HT-29 (cell line): ENCODE results near the gene SCAMP2. TPM values are rescaled to one million over a fixed set of nuclear protein-coding genes. Genes with fewer than 3 reads are reported as not detected.

Experiments used
- DNase-seq: peaks from one replicate; pipeline ENCODE4 v3.0.0-alpha.2; 2015; ENCODE audit warnings: low spot score
- total RNA-seq: library from RNA; depleted of rRNA; stranded (reverse); fragments of >200 nt; shearing (Covaris generic); gene quantifications from 2 replicates; pipeline ENCODE4 v1.2.3, GENCODE V29; 2014

SCAMP2 gene
- total RNA-seq, 1 experiment from 2014 or later: 57.4 TPM

DNA sequence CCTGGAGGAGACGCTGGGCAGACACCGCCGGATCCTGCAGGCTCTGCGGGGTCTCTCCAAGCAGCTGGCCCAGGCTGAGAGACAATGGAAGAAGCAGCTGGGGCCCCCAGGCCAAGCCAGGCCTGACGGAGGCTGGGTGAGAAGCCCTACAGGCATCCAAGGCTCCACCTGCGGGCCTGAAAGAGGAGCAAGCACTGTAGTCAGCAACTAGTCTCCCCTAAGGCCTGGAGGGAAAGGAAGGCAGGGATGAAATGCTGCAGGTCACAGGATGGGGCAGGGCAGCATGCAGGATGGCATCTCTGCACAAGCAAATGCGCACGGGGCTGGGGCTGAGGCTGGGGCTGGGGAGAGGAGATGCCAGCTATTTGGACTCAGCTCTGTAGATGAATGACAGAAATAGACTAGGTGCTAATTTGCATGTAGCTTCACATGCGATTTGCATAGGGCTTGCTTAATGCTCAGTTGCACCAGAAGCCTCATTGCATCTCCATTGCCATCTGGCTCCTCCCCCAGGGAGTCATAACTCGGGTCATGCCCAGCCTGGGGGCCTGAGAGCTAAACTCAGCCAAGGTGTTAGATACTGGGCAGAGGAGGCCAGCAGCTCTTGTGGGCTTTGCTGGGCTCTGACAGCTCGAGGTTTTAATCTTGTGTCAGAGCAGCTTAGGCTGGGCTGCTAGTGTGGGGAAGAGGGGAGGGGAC, 51.9 kb downstream of the SCAMP2 start:
- no peak for DNase-seq

DNA sequence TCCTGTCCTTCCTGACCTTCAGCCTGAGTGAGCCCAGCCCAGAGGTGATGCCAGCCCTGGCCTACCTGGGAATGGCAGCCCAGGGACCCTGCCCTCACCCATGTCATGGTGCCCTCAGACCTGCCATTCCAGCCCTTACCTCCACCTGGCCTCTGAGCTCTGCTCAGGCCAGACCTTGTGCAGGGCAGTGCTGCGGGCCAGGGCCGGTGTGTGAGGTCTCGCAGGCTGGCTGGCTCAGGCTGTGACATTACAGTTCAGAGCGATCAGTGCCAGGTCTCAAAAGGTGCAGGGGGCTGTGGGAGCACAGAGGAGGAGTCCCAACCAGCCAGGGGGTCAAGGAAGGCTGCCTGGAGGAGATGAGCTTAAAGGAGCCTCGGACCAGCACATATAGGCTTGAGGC, 53.1 kb downstream of the SCAMP2 start:
- DNase-seq: no peak

DNA sequence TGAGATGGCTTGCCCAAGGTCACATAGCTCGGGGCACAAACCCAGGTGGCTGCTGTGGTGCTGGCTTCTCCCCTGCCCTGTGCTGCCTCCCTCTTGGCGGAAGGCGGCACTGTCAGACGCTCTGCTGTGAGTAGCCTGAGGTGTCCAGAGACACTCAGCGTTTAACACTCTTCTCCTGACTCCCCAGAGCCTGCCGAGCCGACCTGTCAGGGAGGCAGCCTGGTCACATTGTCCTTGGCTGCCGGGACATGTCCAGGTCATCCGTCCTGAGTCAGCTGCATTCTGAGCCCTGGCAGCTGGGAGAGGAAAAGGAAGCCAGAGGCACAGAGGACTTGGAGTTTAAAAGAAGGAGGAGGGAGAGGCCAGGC, 55.8 kb downstream of the SCAMP2 start:
- peak; percentile 57 for DNase-seq

DNA sequence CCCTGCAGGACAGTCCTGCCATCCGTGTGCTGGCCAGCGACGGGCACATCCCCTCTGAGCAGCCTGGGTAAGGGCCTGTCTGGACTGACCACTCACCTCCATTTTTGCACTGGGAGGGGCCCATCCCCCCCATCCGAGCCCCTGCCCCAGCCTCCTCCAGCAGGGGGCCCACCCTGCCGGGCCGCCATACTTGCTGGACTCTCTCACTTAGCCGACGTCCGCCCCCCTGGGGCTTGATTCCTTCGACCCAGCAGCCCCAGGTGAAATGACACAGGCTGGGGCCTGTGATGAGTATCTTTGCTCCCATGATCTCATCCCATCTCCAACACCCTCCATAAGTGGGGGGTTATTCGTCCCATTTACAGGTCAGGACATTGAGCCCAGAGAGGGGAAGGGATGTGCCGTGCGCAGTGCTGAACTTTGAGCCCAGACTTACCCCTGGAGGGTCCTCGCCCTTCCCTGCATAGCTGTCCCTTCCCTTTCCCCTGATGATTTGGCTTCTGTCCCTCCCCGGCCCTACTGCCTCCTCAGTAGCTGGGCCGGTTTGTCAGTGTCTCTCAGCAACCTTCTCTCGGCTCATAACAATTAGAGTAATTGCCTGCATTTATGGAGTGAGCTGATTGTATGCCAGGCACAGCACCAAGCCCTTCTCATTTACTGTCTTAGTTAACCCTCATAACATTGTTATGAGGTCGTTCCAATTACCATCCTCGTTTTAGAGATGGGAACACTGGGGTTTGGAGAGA, 56.4 kb downstream of the SCAMP2 start:
- DNase-seq: no peak

DNA sequence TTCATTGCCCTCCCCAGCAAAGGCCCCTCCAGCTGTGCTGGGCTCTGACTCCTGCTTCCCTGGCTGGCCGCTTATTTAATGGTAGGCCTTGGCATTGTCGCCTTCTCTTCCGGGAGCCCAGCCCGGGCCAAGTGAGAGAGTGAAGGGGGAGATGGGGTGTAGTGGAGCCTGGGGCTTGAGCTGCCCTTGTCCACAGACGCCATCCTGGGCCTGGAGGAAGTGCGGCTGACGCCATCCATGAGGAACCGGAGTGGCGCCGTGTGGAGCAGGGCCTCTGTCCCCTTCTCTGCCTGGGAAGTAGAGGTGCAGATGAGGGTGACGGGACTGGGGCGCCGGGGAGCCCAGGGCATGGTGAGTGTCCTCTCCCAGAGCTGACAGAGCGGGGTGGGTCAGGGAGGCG, 57.2 kb downstream of the SCAMP2 start:
- DNase-seq: no peak

DNA sequence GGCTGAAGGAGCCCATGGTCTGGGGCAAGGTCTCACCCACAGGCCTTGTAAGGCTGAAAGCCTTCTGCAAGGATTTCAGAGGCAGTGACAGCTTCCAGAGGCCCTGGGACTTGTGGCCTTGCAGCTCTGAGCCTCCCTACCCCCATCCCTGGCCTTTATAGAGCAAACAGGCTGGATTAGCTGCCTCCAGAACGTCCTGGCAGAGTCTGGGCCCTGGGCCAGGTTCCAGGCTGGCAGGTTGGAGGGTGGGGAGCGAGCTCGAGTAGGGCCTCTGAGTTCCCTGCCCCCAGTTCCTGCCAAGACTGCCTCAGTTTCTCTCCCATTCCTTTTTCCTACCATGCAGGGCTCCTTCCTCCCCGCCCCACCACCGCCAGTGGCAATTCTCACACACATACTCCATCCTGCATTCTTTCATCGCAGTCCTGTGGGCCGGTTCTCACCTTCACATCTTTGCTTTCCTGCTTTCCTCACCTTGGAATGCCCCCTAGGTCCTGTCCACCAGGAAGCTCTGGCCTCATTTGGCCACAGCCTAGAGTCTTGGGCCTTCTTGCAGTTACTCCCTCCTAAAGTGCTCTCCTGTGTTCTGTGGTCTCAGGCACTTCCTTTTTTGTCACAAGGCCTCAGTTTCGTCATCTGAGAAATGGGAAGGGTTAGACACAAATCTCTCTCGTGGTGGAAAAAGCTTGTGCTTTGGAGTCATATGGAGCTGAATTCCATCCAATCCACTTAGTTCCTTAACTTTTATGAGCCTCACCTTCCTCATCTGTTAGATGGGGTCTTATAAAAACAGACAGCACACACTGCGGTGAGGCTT, 57.8 kb downstream of the SCAMP2 start:
- DNase-seq: peak; percentile 74

DNA sequence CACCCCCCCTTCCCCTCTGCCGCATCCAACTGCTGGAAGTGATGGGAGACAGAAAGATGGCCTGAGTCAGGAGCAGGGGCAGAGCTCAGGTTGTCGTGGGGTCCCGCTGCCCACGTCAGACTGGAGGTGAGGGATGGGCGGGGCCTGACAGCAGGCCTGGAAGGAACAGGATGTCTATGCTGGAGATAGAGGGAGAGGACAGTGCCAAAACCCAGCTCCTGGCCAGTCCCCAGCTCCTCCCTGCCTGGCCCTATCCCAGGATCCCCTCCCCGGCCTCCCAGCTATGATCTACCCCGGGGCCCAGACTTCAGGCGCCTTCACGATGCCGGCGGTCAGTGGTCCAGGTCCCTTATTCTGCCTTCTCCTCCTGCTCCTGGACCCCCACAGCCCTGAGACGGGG, 60.6 kb downstream of the SCAMP2 start, which contains the start of gene LMAN1L:
Gene LMAN1L (plus strand): TSS at position 303 of the 400 bp plus-strand sequence. CDS start 20 bp downstream, at position 323.
- no peak for DNase-seq

DNA sequence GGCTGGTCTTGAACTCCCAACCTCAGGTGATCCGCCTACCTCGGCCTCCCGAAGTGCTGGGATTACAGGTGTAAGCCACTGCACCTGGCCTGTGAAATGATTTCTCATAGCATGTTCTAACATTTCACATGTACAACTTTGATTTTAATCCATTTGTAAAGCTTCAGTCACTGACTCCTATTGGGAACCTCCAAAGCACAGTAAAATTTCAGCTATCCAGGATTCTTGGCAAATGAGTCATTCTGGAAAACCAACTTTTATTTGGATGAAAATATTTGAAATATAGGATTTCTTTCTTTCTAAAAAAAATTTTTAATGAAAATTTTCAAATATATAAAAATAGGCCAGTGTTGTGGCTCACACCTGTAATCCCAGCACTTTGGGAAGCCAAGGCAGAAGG, 63.2 kb downstream of the SCAMP2 start:
- DNase-seq: no peak

DNA sequence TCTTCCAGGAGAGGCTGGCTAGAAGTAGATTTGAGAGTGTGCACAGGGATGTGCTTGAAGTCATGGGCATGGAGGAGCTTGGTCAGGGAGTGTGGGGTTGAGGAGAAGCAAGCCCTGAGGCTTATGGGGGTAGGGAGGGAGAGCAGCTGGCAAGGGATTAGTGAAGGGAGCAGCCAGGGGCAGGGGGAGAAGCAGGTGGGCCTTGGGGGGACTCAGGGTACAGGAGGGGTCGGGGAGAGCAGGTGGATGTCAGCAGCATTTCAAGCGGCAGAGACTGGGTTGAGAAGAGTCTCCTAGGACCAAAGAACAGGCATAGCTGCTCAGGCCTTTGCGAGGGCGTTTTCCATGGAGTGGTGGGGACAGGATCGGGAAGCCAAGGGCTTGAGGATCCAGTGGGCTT, 63.9 kb downstream of the SCAMP2 start:
- no peak for DNase-seq

DNA sequence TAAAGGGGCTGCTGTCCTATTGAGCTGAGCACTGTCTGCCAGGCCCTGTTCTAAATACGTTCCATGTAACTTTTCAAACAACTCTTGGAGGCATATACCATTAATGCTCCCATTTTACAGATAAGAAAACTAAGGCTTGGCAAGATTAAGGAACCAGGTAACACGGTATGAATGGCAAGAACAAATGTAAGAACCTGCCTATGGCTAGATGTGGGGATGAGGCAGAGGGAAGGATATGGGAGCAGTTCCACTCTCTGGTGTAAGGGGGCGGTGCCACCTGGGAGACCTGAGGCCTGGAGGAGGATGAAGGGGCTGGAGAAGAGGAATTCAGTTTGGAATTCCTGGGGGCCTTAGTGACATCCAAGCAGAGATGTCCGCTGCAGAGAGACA, 64.3 kb downstream of the SCAMP2 start:
- DNase-seq: peak; percentile 30

DNA sequence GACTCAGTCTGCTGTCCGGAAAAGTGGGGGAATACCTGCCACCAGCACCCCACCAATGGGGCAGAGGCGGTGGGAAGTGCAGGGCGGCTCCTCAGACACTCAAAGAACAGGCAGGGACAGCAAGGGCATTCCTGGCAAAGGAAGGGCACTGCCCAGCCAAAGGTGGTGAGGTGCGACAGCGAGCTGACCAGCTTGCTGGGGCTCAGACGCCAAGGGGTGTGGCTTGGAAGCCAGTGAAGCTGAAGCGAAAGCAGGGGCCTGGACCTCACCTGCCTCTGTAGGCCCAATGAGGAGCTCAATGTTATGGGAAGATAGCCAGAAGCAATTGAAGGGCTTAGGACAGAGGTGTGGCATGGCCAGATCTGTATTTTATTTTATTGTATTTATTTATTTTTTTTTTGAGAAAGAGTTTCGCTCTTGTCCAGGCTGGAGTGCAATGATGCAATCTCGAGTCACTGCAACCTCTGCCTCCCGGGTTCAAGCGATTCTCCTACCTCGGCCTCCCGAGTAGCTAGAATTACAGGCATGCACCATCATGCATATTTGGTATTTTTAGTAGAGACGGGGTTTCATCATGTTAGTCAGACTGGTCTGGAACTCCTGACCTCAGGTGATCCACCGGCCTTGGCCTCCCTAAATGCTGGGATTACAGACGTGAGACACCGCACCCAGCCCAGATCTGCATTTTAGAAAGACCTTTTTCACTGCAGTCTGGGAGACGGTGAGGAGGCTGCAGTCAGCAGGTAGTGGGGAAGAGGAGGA, 64.9 kb downstream of the SCAMP2 start:
- no peak for DNase-seq

DNA sequence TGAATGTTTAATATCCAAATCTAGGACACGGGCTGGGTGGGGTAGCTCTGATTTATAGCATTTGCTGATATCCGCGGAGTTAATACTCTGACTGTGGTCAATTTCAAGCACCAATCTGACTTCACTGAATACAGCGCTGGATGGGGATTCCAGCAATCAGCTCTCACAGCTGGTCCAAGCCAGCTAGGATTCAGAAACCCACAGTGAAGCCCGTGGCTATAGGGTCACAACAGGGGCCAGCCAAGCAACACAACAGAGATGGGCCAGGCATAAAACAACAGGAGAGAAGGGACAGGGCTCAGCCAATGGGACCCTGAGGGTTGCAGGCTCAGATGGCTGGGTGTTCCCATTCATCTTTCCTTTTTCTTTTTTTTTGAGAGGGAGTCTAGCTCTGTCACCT, 65.9 kb downstream of the SCAMP2 start:
- no peak for DNase-seq

DNA sequence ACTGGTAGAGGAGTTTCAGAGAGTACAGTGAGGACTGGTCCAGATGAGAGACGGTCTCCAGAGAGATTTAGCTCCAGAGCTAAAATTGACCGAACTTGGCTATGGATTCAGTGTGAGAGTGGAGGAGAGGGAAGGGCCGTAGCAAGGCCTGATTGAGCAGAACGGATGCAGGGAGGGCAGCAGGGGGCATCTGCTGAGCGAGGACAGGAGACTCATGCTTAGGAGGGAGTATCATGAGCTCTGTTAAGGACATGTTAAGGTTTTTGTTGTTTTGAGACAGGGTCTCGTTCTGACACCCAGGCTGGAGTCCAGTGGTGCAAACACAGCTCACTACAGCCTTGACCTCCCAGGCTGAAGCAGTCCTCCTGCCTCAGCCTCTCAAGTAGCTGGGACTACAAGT, 68.2 kb downstream of the SCAMP2 start:
- DNase-seq: no peak

DNA sequence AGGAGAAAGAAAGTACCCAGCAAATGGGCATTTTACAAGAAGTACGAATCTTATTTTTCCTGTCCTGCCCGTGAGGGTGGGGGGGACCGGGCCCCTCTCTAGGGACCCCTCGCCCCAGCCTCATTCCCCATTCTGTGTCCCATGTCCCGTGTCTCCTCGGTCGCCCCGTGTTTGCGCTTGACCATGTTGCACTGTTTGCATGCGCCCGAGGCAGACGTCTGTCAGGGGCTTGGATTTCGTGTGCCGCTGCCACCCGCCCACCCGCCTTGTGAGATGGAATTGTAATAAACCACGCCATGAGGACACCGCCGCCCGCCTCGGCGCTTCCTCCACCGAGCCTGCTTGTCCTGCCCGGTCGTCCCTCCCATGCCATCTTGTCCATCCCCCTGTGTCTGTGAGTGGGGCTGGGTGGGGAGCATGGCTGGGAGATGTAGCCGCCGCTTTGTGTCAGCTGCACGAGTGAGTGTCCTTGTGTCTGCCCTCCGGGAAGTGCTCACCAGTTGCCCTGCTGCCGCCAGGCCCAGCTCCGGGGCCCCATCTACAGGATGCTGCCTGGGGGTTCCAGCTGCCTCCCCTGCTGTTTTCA, 70.2 kb downstream of the SCAMP2 start:
- no peak for DNase-seq

DNA sequence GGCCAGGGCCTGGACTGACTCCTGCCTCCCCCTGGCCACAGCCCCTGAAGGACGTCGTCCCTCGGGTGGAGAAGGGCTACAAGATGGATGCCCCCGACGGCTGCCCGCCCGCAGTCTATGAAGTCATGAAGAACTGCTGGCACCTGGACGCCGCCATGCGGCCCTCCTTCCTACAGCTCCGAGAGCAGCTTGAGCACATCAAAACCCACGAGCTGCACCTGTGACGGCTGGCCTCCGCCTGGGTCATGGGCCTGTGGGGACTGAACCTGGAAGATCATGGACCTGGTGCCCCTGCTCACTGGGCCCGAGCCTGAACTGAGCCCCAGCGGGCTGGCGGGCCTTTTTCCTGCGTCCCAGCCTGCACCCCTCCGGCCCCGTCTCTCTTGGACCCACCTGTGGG, 70.9 kb downstream of the SCAMP2 start:
- DNase-seq: no peak

DNA sequence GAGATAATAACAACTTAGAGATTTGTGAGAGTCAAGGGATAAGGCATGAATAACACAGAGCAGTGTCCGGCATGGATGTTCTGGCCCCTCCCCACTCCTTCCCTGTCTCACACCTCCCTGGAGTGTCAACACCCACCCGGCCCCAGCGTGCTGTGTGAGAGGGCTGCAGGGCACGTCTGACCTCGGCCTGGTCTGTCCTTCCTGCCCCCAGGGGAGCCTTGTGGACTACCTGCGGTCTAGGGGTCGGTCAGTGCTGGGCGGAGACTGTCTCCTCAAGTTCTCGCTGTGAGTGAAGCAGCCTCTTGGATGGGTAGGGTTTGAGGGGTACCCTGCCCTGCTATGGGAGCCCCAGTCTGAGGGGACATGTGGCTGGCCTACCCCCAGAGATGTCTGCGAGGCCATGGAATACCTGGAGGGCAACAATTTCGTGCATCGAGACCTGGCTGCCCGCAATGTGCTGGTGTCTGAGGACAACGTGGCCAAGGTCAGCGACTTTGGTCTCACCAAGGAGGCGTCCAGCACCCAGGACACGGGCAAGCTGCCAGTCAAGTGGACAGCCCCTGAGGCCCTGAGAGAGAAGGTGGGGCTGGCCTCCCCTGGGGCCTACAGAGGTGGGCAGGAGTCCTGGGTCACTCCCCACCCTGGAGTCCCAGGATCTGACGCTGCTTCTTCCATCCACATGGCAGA, 71.7 kb downstream of the SCAMP2 start:
- no peak for DNase-seq

DNA sequence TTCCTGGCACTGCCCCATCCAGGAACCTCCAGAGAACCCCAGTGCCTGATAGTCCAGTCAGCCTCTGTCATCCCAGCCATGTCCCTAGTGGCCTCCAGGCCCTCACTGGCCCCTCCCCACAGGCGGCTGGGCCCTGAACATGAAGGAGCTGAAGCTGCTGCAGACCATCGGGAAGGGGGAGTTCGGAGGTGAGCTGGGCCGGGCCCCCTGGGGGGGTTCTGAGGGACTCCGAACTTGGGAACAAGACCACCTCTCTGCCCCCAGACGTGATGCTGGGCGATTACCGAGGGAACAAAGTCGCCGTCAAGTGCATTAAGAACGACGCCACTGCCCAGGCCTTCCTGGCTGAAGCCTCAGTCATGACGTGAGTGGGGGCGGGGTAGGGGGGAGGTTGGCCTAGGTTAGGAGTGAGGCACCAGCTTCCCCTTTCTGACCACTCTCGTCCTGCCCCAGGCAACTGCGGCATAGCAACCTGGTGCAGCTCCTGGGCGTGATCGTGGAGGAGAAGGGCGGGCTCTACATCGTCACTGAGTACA, 72.5 kb downstream of the SCAMP2 start:
- no peak for DNase-seq

DNA sequence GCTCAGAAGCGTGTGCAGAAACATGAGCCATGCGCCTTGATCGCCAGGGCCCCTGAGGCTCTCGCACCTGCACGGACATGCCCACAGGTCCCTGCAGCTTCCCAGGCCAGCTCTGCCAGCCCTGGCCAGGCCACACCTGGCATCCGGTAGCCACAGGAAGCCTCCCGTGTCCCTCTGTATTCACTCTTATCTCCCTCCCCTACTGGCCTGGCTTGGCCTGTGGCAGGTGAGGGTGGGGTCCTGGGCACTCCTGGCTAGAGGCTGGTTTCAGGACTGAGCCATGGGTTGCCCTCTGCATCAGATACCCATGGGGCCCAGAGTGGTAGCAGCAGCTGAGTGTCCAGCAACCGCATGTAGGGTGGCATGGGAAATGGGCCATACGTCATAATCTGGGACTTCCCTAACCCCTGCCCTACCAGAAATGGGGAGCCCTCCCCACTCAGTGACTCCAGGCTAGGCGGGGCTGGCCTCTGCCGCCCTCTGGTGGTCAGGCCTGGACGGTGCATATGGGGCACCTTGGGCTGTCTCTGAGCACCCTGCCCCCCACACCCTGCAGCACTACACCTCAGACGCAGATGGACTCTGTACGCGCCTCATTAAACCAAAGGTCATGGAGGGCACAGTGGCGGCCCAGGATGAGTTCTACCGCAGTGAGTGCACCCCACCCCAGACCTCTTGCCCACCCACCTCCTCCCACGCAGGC, 73.2 kb downstream of the SCAMP2 start:
- peak; percentile 98 for DNase-seq

DNA sequence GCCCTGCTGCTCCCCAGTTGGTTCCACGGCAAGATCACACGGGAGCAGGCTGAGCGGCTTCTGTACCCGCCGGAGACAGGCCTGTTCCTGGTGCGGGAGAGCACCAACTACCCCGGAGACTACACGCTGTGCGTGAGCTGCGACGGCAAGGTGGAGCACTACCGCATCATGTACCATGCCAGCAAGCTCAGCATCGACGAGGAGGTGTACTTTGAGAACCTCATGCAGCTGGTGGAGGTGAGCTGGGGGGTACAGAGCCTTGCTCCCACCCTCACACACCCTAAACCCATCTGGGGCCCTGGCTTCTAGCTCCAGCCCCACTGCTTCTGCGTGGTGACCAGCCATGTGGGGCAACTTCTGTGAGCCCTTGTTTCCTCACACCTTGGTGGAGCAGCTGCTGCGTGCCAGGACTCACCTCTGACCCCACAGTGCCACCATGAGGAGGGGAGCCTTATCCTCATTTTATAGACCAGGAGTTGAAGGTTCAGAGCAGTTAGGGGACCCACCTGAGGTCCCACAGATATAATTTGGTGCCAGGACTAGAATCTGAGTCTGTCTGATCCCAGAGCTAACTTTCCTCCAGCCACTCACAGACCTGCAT, 73.8 kb downstream of the SCAMP2 start:
- DNase-seq: no peak
